SK-N-SH (cell line): ENCODE measurements around the gene KNOP1. TPM values are rescaled to one million over a fixed set of nuclear protein-coding genes. Genes with fewer than 3 reads are reported as not detected.

ENCODE experiments used
- CTCF ChIA-PET: fragments of 300-600, 350-600 bp; formaldehyde crosslinking; extraction: SDS; loops from one replicate; lab custom pipeline; 2021; lab: Yijun Ruan, JAX
- POLR2A ChIA-PET: fragments of 350-600 bp; sonication (Branson Sonifier 250); formaldehyde crosslinking; extraction: SDS; loops from one replicate; lab custom pipeline; 2020; ENCODE audit warnings: antibody characterized with exemption, inconsistent platforms; lab: Yijun Ruan, JAX
- DNase-seq: peaks from one replicate; pipeline ENCODE4 v3.0.0; 2012
- H2AFZ ChIP-seq: fragments of 200-600 bp; sonication (generic); 2 replicates; pipeline ENCODE4 v1.8.1; 2016; ENCODE audit warnings: antibody characterized with exemption, mild to moderate bottlenecking, low read depth
- H3F3A ChIP-seq: fragments of 200-600 bp; sonication (generic); replicated peaks from 2 replicates; pipeline ENCODE3; 2016; ENCODE audit warnings: antibody characterized with exemption, mild to moderate bottlenecking; ENCODE audit not compliant: insufficient read depth
- H3K27ac ChIP-seq, 2 experiments: fragments of 200-500 bp in 1 of 2; fragments of 200-600 bp in 1 of 2; sonication (Bioruptor generic) in 1 of 2; sonication (generic), shearing (Covaris generic) in 1 of 2; 2 replicates each; pipeline versions ENCODE4 v1.5.1 to v1.6.1; 2014 to 2016; ENCODE audit warnings: low read depth in 2 of 2, inconsistent platforms in 1 of 2, low read length in 1 of 2, mild to moderate bottlenecking in 1 of 2, mixed read lengths in 1 of 2
- H3K27me3 ChIP-seq: fragments of 200-600 bp; sonication (generic), shearing (Covaris generic); 2 replicates; pipeline ENCODE4 v1.6.1; 2016; ENCODE audit warnings: mixed run types; ENCODE audit not compliant: insufficient read depth
- H3K36me3 ChIP-seq, 2 experiments: fragments of 200-500 bp in 1 of 2; fragments of 200-600 bp in 1 of 2; sonication (Bioruptor generic) in 1 of 2; sonication (generic) in 1 of 2; replicated peaks in 1 of 2; 2 replicates each; pipeline versions ENCODE3 to v1.5.1; 2014 to 2016; ENCODE audit warnings: low read length in 1 of 2, mild to moderate bottlenecking in 1 of 2; ENCODE audit not compliant: insufficient read depth in 2 of 2, control insufficient read depth in 1 of 2
- H3K4me1 ChIP-seq, 2 experiments: fragments of 200-500 bp in 1 of 2; fragments of 200-600 bp in 1 of 2; sonication (Bioruptor generic) in 1 of 2; sonication (generic), shearing (Covaris generic) in 1 of 2; 2 replicates each; pipeline versions ENCODE4 v1.5.1 to v1.6.1; 2014 to 2016; ENCODE audit warnings: low read depth in 1 of 2, low read length in 1 of 2, mixed run types in 1 of 2; ENCODE audit not compliant: insufficient read depth in 2 of 2, control insufficient read depth in 1 of 2
- H3K4me2 ChIP-seq: fragments of 200-600 bp; sonication (generic), shearing (Covaris generic); 2 replicates; pipeline ENCODE4 v1.6.1; 2017; ENCODE audit warnings: mixed run types
- H3K4me3 ChIP-seq, 2 experiments: fragments of 200-500 bp in 1 of 2; fragments of 200-600 bp in 1 of 2; sonication (Bioruptor generic) in 1 of 2; sonication (generic), shearing (Covaris generic) in 1 of 2; 2 replicates each; pipeline versions ENCODE4 v1.5.1 to v1.8.1; 2014 to 2016; ENCODE audit warnings: low read depth in 2 of 2, inconsistent platforms in 1 of 2, low read length in 1 of 2, mild to moderate bottlenecking in 1 of 2, mixed read lengths in 1 of 2, moderate library complexity in 1 of 2
- H3K79me2 ChIP-seq: fragments of 200-600 bp; sonication (generic); 2 replicates; pipeline ENCODE4 v1.8.1; 2017; ENCODE audit warnings: mild to moderate bottlenecking; ENCODE audit not compliant: insufficient read depth
- H3K9ac ChIP-seq: fragments of 200-600 bp; sonication (generic); 2 replicates; pipeline ENCODE4 v1.6.1; 2017; ENCODE audit warnings: mixed run types
- H3K9me2 ChIP-seq: fragments of 200-600 bp; sonication (generic); 2 replicates; pipeline ENCODE4 v1.6.1; 2017; ENCODE audit warnings: mixed run types
- H3K9me3 ChIP-seq: fragments of 200-600 bp; sonication (generic); 2 replicates; pipeline ENCODE4 v1.6.1; 2017; ENCODE audit warnings: mixed run types, mild to moderate bottlenecking, moderate library complexity
- H4K20me1 ChIP-seq: fragments of 200-600 bp; sonication (generic); 2 replicates; pipeline ENCODE4 v1.6.1; 2017; ENCODE audit warnings: mild to moderate bottlenecking, mixed run types; ENCODE audit not compliant: insufficient read depth
- CHD2 ChIP-seq: fragments of 150-350 bp; IDR thresholded peaks from 2 replicates; pipeline ENCODE4 v1.6.1; 2018; ENCODE audit warnings: low read length; ENCODE audit not compliant: partially characterized antibody
- EZH2phosphoT487 ChIP-seq: fragments of 200-600 bp; sonication (generic); IDR thresholded peaks from 2 replicates; pipeline ENCODE4 v1.6.1; 2017; ENCODE audit warnings: low read depth, mixed run types, mild to moderate bottlenecking, antibody characterized with exemption, moderate library complexity, borderline replicate concordance
- FOXJ3 ChIP-seq: sonication (generic); formaldehyde crosslinking; IDR thresholded peaks from 2 replicates; pipeline ENCODE4 v1.5.1; 2020; ENCODE audit warnings: mild to moderate bottlenecking, missing genetic modification reagents
- FOXM1 ChIP-seq: IDR thresholded peaks from 2 replicates; pipeline ENCODE4 v1.4.0; 2012; ENCODE audit warnings: low read depth, mild to moderate bottlenecking
- GATA2 ChIP-seq: sonication (generic); formaldehyde crosslinking; IDR thresholded peaks from 2 replicates; pipeline ENCODE4 v1.5.0; 2020; ENCODE audit warnings: mild to moderate bottlenecking, missing genetic modification reagents
- NFIC ChIP-seq: IDR thresholded peaks from 2 replicates; pipeline ENCODE4 v1.4.0; 2012; ENCODE audit warnings: borderline replicate concordance
- RCOR1 ChIP-seq: fragments of 150-350 bp; IDR thresholded peaks from 2 replicates; pipeline ENCODE4 v1.6.1; 2017; ENCODE audit warnings: antibody characterized with exemption, low read length
- RXRA ChIP-seq: IDR thresholded peaks from 2 replicates; pipeline ENCODE4 v1.4.0; 2012; ENCODE audit warnings: low read depth, mild to moderate bottlenecking, borderline replicate concordance
- SIN3A ChIP-seq: IDR thresholded peaks from 2 replicates; pipeline ENCODE4 v1.6.1; 2012; ENCODE audit warnings: low read depth, mild to moderate bottlenecking, low read length, moderate library complexity, borderline replicate concordance
- SMC3 ChIP-seq: IDR thresholded peaks from 2 replicates; pipeline ENCODE4 v1.6.1; 2012; ENCODE audit warnings: low read depth, low read length, improper control_type of control experiment
- TAF1 ChIP-seq: IDR thresholded peaks from 2 replicates; pipeline ENCODE4 v1.6.1; 2012; ENCODE audit warnings: low read depth, mild to moderate bottlenecking, low read length, moderate library complexity, borderline replicate concordance
- TCF12 ChIP-seq: IDR thresholded peaks from 2 replicates; pipeline ENCODE4 v1.4.0; 2012
- TEAD4 ChIP-seq: IDR thresholded peaks from 2 replicates; pipeline ENCODE4 v1.4.0; 2012; ENCODE audit warnings: mild to moderate bottlenecking, borderline replicate concordance; ENCODE audit not compliant: insufficient read depth
- YY1 ChIP-seq: IDR thresholded peaks from 2 replicates; pipeline ENCODE4 v1.4.0; 2012; ENCODE audit warnings: low read depth, mild to moderate bottlenecking
- ZBTB33 ChIP-seq: IDR thresholded peaks from 2 replicates; pipeline ENCODE4 v1.4.0; 2012; ENCODE audit warnings: low read depth, borderline replicate concordance
- WGBS: methylation state at CpG from one replicate; pipeline ENCODE4 v1.1.6; 2017; ENCODE audit warnings: low lambda C conversion rate; 5-methylcytosine and 5-hydroxymethylcytosine counted together
- polyA plus RNA-seq, 3 experiments: library from polyadenylated mRNA; depleted of rRNA; stranded (reverse); fragments of >200 nt; gene quantifications; 2 replicates each; pipeline ENCODE4 v1.2.3, GENCODE V29; 2012
- TF ChIP-seq, protein P1 (sequence below): IDR thresholded peaks from 2 replicates; pipeline ENCODE4; 2012
- TF ChIP-seq, protein P2 (sequence below): IDR thresholded peaks from 2 replicates; pipeline ENCODE4 v1.4.0; 2012; ENCODE audit warnings: low read depth
- TF ChIP-seq, protein P3 (sequence below): fragments of 200-600 bp; sonication (generic); IDR thresholded peaks from 2 replicates; pipeline ENCODE4 v1.6.1; 2017; ENCODE audit warnings: antibody characterized with exemption, mild to moderate bottlenecking, moderate library complexity
- TF ChIP-seq, protein P4 (sequence below): fragments of 150-350 bp; IDR thresholded peaks from 2 replicates; pipeline ENCODE4 v1.6.1; 2017; ENCODE audit warnings: antibody characterized with exemption, low read length, low read depth, borderline replicate concordance
- TF ChIP-seq, protein P5 (sequence below): IDR thresholded peaks from 2 replicates; pipeline ENCODE4 v1.6.1; 2012; ENCODE audit warnings: mild to moderate bottlenecking, low read depth, low read length, moderate library complexity

The KNOP1 gene
- polyA plus RNA-seq, 1 of the 3 experiments (the other 2 are of a cell fraction): 13.2 TPM

GRCh38 chr16:19751478-19752385 is 33.7 kb upstream of the KNOP1 start:
- H3K36me3 ChIP-seq: no peaks in the 10 kb centered on the region
- DNase-seq: no peak
- no peaks in the 10 kb centered on the region for H3F3A ChIP-seq
- H3K9me2 ChIP-seq: no peaks in the 10 kb centered on the region
- H2AFZ ChIP-seq: no peak overlapping the region
- no peak overlapping the region for H3K9ac ChIP-seq
- no peaks in the 10 kb centered on the region for H3K79me2 ChIP-seq
- ChIA-PET CTCF (no interaction called here), POLR2A (no interaction called here)
- no peak overlapping the region for H3K27ac ChIP-seq
- H3K9me3 ChIP-seq: no peaks in the 10 kb centered on the region
- peaks cover 0 to 8% of the 10 kb centered on the region in 2 experiments; a peak in 2 of 4 replicates for H3K4me1 ChIP-seq
- H4K20me1 ChIP-seq: no peaks in the 10 kb centered on the region
- no peak for TF ChIP-seq GATA2 (CRISPR knock-in tag)
- TF ChIP-seq TEAD4: no peak
- TF ChIP-seq SIN3A: no peak
- TF ChIP-seq, protein P1, sequence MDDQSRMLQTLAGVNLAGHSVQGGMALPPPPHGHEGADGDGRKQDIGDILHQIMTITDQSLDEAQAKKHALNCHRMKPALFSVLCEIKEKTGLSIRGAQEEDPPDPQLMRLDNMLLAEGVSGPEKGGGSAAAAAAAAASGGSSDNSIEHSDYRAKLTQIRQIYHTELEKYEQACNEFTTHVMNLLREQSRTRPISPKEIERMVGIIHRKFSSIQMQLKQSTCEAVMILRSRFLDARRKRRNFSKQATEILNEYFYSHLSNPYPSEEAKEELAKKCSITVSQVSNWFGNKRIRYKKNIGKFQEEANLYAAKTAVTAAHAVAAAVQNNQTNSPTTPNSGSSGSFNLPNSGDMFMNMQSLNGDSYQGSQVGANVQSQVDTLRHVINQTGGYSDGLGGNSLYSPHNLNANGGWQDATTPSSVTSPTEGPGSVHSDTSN: no peak
- TF ChIP-seq SMC3: no peak
- TF ChIP-seq YY1: no peak
- no peak for TF ChIP-seq NFIC
- TF ChIP-seq, protein P2, sequence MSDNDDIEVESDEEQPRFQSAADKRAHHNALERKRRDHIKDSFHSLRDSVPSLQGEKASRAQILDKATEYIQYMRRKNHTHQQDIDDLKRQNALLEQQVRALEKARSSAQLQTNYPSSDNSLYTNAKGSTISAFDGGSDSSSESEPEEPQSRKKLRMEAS: no peak
- no peak for TF ChIP-seq FOXM1
- TF ChIP-seq TCF12: no peak
- no peak for TF ChIP-seq RXRA
- TF ChIP-seq, protein P3, sequence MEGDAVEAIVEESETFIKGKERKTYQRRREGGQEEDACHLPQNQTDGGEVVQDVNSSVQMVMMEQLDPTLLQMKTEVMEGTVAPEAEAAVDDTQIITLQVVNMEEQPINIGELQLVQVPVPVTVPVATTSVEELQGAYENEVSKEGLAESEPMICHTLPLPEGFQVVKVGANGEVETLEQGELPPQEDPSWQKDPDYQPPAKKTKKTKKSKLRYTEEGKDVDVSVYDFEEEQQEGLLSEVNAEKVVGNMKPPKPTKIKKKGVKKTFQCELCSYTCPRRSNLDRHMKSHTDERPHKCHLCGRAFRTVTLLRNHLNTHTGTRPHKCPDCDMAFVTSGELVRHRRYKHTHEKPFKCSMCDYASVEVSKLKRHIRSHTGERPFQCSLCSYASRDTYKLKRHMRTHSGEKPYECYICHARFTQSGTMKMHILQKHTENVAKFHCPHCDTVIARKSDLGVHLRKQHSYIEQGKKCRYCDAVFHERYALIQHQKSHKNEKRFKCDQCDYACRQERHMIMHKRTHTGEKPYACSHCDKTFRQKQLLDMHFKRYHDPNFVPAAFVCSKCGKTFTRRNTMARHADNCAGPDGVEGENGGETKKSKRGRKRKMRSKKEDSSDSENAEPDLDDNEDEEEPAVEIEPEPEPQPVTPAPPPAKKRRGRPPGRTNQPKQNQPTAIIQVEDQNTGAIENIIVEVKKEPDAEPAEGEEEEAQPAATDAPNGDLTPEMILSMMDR: no peak
- no peak for TF ChIP-seq RCOR1
- TF ChIP-seq, protein P4, sequence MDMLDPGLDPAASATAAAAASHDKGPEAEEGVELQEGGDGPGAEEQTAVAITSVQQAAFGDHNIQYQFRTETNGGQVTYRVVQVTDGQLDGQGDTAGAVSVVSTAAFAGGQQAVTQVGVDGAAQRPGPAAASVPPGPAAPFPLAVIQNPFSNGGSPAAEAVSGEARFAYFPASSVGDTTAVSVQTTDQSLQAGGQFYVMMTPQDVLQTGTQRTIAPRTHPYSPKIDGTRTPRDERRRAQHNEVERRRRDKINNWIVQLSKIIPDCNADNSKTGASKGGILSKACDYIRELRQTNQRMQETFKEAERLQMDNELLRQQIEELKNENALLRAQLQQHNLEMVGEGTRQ: no peak
- no peak for TF ChIP-seq FOXJ3
- no peak for TF ChIP-seq ZBTB33
- no peak for TF ChIP-seq CHD2
- TF ChIP-seq, protein P5, sequence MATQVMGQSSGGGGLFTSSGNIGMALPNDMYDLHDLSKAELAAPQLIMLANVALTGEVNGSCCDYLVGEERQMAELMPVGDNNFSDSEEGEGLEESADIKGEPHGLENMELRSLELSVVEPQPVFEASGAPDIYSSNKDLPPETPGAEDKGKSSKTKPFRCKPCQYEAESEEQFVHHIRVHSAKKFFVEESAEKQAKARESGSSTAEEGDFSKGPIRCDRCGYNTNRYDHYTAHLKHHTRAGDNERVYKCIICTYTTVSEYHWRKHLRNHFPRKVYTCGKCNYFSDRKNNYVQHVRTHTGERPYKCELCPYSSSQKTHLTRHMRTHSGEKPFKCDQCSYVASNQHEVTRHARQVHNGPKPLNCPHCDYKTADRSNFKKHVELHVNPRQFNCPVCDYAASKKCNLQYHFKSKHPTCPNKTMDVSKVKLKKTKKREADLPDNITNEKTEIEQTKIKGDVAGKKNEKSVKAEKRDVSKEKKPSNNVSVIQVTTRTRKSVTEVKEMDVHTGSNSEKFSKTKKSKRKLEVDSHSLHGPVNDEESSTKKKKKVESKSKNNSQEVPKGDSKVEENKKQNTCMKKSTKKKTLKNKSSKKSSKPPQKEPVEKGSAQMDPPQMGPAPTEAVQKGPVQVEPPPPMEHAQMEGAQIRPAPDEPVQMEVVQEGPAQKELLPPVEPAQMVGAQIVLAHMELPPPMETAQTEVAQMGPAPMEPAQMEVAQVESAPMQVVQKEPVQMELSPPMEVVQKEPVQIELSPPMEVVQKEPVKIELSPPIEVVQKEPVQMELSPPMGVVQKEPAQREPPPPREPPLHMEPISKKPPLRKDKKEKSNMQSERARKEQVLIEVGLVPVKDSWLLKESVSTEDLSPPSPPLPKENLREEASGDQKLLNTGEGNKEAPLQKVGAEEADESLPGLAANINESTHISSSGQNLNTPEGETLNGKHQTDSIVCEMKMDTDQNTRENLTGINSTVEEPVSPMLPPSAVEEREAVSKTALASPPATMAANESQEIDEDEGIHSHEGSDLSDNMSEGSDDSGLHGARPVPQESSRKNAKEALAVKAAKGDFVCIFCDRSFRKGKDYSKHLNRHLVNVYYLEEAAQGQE: no peak
- no peak for TF ChIP-seq TAF1
- TF ChIP-seq EZH2phosphoT487: no peak
- 97% methylated on average over 6 of the region's 6 CpGs for WGBS
- H3K27me3 ChIP-seq: no peaks in the 10 kb centered on the region
- no peak overlapping the region for H3K4me2 ChIP-seq
- H3K4me3 ChIP-seq: no peak overlapping the region
